Head of caudate nucleus (tissue), 42 donors: Measurements from ENCODE around the gene THEMIS.
A peak's percentile ranks its signal among the peaks of the same experiment; 100 is the strongest.
"Not testable (repeated sequence)": the region's sequence is repeated elsewhere in the genome, so short reads cannot be mapped to it uniquely, and the experiment has no call there.

Experiments used
- DNase-seq, 42 donors: peaks; one replicate each; pipeline versions ENCODE4 v3.0.0 to v3.0.0-alpha.2; 2020 to 2021; ENCODE audit warnings: mixed read lengths in 7 of 42
- intact Hi-C: fragments of 100-400 bp; cut with DNase I; formaldehyde crosslinking; loops from one replicate; pipeline ENCODE4 v1.15.0; 2022

THEMIS gene

DNA sequence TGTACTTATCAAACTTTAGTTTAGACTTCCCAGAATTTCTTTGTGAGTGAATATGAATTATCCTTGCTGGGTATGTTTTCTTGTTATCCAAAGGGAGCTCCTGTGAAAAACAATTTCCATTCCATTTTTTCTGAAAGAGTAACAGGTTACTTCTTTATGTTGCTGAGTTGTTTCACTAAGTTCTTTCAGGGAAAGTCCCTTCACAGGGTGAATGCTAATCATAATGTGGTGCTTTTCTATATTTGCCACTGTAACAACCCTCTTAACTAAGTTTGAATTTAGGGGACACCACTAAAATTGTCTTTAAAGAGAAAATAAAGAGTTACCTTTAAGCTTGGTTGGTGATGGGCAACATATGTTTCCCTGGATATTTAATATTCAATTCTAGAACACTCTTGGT lies 79.4 kb downstream of the THEMIS start:
- no peak for DNase-seq
- intact Hi-C loops = no loop called here

DNA sequence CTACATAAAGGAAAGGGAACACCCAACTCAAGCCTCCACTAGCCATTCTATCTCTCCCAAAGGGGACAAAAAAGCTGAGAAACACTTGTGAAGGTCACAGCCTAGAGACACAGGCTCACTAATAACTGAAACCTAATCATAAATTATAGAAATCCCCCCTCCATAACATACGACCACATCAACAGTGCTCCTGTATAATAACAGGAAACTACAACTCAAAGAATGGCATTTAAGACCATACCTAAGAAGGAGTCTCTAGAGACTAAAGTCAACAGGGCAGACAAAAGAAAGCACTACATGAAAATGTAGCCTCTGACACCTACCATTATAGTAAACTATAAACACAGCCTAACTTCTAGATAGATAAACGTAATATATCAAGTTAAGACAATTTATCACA lies 82.7 kb downstream of the THEMIS start:
- intact Hi-C loops = no loop called here
- DNase-seq = no peak

DNA sequence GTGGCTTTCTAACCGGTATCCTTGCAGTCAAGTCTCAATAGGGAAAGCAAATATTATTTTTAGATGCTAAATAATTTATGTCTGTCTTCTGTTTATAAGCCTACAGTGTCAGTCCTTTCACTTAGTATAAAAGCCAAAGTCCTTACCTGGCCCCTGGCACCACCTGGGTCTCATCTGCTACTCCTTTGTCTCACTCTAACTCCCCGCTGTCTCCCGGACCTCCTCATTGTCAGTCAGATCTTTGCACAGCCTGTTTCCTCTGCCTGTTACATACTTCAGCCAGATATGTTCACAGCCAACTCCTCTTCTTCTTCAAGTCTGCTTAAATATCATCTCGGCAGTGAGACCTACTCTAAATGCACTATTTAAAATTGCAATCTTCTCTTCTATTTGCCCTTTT lies 84.2 kb downstream of the THEMIS start:
- intact Hi-C loops = no loop called here
- DNase-seq = no peak

DNA sequence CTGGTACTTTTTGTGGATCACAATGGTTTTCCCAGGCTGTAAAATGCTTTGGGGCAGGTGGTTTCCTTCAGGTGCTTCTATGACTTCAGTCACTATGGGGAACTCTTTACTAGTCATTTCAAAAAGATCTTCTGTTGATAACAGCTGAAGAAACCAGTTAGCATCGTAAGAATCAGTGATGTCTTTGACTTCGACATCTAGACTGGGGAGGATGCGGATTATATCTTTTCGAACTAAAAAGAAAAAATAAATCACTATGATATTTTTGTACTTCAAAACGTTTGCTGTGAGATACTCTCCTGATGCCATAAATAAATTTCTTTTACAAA lies 87.2 kb downstream of the THEMIS start:
- intact Hi-C loops = no loop called here
- DNase-seq = no peak

DNA sequence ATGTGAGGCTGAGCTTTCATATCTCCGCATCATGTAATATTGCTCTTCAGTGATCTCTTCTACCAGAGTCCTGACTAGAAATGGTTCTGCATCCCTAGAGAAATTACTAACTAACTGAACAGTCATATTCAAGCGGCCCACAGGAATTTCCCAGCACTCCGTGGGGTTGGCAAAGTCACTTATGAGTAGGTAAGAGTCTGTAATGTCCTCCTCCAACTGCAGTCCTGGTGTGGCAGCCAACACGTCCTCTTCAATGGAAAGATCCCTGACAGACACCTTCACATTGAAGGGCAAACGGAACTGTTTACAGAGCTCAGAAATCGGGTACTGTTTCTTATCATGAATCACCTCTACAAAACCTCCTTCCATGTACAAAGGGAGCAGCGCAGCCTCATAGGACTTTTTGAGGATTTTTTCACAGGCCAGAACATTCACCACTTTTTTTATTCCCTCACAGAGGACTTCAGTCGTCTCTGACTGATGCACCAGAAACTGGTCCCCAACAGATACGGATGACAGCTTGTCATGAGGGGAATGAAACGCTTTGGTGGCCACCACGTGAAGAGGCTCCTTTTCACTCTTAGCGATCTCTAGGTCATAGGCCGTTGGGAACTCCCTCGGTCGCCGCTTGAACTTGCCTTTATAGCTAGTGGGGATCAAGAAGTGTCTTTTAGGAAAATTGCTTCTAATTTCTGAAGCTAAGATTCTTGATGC lies 87.7 kb downstream of the THEMIS start:
- intact Hi-C loops = no loop called here
- DNase-seq = no peak

DNA sequence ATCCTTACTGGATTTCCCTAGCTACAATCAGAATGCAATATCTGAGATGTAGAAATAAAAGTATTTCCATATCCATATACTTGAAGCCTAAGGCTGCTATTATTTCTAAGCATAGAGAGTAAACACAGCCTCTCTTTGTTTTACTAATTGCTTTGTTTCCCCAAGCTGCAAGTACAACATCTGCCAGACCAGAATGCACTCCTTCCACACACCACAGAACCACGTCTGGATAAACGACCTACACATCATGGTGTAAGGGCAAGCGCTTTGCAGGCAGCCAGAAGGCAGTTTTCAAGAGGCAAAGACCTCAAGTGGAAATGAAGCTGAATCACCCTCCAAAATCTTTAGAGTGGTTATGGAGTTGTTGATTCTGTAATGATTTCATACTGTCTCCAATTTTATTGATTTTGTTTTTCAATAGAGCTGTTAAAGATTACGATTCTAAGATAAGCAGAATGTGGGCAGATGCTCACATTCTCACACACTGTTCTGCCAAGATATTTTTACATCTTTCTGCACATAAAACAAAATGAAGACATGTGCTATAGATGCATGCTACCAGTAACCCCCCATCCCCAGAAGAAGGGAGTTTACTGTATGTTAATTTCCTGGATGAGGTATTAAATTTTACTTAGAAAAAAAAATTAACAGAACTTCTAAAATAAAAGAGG lies 88.8 kb downstream of the THEMIS start:
- peak in 1 of 42 donors; percentile 15 for DNase-seq

DNA sequence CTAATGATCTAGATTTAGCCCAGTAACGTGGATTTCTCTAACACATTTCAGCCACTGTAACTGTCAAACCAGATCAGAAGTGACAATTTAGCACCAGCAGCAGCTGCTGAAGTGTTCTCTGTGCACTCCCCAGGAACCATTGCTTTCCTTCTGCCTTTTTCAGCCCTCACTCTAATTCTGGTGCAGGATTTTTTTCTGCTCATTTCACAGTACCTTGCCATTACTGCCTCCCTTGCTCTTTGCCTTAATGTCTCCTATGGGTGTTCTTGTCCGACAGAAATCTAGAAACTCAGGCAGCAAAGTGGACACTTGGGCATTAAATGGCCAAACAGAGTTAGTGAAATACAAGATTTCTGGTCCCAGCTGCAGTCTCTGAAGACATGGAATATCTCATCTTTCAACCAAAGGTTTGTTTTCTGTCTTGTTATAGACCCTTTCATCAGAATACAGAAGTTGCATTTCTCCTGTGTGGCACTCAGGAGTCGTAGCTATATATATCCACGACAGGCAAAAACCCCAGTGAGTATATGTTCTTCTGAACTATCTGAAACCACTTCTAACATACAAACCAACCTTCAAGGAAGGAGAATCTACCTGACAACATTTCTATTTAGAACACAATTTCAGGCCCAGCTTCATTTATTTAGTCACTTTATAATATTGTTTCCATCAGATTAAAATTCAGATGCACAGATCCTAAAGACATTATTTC lies 92.9 kb downstream of the THEMIS start:
- intact Hi-C loops = no loop called here
- DNase-seq = no peak

More for the DNA sequence above, 88.8 kb downstream of the THEMIS start:
- intact Hi-C loops = no loop called here

DNA sequence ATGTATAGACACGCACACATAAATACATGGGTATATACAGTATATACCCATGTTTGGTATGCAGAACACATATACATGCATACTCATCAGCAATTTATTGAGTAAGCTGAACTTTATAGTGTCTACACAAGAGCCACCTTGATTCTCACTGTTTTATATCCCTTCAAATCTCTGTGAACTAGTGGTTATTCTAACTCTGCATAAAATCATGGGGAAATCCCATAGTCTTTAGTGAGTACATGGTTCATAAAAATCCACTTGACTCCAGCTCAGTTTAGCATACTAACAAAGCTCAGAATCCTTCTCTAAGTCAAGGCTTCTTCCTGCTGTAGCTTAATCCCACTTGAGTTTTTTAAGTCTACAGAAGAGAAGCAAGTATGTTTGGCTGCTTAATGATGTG lies 104.1 kb downstream of the THEMIS start:
- intact Hi-C loops = no loop called here

DNA sequence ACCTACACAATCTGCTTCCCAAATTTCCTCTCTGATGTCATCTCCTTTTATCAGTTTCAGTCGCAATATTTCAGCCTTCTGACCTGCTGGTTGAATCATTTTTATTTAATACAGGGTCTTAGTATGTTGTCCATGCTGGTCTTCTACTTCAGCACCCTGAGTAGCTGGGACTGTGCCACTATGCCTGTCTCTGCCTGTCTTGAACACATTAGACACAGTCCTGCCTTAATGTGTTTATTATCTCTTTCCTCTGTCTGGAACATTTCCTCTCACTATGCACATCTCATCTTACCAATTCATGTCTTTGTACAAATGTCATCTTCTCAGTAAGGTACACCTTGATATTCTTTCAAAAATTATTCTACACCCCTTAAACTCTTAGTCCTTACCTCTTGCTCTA lies 106.5 kb downstream of the THEMIS start:
- intact Hi-C loops = no loop called here
- no peak for DNase-seq

More for the DNA sequence above, 104.1 kb downstream of the THEMIS start:
- DNase-seq = no peak

DNA sequence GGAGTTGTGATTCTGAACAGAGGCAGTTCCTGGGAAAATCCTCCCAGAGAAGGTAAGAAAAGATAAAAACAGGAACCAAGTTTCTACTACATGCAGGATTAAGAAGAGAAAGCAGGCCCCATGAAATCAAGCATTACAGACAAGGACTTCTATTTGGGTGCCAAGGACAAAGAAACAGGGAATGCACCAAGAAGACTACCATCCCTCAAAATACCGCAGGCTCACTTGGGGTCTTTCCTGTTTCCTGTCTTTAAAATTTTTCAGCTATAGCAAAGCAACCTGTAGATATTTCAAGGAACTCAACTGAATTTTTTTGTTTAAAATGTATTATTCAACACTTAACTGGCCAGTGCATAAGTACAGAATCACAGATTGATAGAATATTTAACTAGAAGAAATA lies 107.5 kb downstream of the THEMIS start:
- intact Hi-C loops = no loop called here
- no peak for DNase-seq

DNA sequence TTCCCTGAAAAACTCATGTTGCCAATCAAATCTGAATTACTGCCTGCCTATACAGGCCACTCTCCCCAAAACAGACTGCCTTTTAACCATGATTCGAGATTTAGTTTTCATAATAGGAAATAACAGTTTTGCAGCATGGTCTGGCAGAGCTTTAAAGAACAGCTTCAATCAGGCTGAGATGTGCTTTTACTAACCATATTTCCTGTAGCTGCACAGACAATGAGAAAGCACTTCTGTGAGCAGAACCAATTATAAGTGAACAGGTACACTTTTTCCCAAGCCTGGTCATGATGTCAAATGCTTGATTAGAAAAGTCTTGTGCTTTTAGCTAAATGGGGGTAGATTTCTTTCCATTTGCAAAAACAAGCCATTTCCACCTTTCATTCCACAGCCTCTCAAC lies 108.2 kb downstream of the THEMIS start:
- DNase-seq = no peak
- intact Hi-C loops = no loop called here

DNA sequence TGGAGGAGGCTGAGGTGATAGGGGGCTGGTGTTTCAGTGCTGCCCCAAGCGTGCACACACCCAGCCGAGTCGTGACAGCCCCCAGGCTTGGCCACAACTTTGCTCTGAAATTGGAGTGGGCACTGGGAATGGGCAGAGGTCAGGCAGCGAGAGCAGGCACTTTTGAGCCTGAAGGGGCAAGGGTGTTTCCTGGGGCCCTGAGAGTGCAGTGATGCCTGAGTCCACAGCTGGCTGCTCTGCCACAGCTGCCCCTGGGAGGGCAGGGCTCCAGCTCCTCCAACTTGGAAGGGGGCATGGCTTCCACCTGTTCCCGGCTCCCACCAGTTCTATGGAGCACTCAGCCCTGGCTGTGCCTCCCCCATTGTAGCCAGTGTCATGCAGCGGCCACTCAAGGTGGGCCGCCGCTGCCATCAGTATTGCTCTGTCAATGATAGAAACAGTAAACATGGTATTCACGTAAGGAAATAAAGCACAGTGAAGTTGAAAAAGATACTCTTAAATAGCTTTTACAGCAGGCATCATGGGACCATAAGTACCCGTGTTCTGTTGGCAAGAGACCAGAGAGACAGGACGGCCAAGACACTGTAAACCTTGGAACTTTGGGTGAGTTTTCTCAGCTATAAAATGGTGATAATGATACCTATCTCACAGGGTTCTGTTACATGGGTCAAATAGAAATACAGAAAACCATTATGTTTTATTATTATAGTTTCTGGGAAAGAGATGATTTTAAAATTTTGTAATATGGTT lies 108.9 kb downstream of the THEMIS start:
- DNase-seq = no peak
- intact Hi-C loops = no loop called here

DNA sequence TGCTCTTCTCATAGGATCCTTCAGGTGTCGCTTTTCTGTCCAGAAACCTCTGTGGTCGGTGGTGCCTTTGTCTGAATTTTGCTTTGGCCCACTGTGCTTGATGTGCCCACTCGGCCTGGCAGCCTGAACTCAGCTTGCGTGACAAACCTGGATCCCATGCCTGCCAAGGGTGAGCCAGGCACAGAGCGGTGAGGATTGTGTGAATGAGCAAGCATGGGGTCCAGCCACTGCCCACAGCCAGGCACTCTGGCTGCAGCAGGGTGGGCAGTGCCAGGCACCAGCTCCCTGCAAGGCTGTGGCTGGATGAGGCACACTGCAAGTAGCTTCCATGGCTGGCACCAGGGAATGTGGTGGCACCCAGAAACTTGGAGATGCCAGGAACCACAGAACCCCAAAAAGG lies 110.3 kb downstream of the THEMIS start:
- no peak for DNase-seq
- intact Hi-C loops = no loop called here

DNA sequence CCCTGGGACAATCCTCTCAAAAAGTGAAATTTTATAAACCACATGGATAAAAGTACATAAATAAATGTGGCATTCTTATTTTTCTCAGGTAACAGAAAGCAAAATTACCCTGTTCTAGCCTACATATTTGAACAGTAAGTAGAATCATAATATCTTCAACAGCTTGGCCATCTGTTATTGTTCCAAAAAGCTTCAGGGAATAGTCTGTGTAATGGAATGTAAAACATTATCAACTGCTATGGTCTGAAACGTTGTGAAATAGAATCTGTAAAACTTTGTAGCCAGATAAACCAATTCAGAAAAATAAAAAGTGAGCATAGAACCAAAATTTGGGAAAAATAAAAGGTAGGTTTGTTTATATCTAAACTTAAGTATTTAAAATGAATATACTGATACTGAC lies 114.7 kb downstream of the THEMIS start:
- no peak for DNase-seq
- intact Hi-C loops = no loop called here

DNA sequence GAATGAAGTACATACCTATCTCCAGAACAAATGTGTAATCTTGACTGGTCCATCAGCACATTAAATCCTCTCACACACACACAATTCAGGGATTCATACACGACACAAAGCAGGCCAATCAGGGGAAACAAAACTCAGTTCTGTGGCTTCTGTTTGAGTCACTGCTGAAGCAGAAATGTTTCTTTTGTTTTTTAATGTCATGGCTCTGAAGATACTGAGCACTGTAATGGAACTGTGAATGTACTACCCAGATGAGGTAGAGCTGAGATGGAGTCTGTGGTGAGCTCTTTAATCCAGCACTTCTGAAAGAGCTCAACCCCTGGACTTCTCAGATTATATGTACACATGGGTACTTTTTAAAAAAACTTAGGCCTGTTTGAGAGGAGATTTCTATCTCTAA lies 116.4 kb downstream of the THEMIS start:
- DNase-seq = no peak
- intact Hi-C loops = no loop called here

DNA sequence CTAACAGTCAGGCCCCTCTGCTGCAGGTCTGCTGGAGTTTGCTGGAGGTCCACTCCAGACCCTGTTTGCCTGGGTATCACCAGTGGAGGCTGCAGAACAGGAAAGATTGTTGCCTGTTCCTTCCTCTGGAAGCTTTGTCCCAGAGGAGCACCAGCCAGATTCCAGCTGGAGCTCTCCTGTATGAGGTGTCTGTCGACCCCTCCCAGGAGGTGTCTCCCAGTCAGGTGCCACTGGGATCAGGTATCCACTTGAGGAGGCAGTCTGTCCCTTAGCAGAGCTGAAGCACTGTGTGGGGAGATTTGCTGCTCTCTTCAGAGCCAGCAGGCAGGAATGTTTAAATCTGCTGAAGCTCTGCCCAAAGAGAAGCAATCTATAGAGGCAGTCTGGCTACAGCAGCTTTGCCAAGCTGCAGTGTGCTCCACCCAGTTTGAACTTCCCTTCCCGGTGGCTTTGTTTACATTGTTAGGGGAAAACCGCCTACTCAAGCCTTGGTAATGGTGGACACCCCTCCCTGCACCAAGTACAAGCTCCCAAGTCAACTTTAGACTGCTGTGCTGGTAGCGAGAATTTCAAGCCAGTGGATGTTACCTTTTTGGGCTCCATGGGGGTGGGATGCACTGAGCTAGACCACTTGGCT lies 119.1 kb downstream of the THEMIS start:
- DNase-seq, intact Hi-C loops: not testable (repeated sequence)

DNA sequence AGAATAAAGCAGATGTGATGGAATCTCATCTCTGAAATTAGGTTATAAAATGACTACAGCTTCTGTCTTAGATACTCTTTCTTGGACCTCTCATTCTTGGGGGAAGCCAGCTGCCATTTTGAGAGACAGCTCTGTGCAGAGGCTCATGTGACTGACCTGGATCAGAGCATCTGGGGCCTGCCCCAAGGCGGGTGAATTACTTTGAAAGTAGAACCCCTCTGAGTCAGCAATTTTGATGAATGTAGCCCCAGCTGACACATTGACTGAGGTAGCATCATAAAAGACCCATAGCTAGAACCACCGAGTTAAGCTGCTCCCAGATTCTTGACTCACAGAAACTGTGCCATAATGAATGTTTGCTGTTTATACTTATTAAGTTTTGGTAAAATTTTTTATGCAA lies 124.5 kb downstream of the THEMIS start:
- intact Hi-C loops = no loop called here
- DNase-seq = no peak

DNA sequence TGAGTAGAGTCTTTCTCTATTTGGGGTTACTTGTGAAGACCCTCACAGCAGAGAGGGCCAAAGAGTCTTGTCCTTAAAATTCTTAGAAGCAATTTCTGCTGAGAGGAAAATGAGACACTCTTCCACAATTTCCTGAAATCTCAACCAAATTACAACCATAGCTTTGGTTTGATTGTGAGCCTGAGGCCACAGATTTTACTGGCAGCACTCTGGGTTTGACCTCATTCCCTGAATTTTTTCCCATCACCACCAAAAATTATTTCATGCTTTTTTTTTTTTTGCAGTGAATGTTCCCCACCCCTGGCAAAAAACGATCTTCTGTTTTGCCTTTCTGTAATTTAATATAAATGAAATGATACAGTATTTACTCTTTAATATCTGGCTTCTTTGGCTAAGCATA lies 125.5 kb downstream of the THEMIS start:
- no peak for DNase-seq
- intact Hi-C loops = no loop called here

DNA sequence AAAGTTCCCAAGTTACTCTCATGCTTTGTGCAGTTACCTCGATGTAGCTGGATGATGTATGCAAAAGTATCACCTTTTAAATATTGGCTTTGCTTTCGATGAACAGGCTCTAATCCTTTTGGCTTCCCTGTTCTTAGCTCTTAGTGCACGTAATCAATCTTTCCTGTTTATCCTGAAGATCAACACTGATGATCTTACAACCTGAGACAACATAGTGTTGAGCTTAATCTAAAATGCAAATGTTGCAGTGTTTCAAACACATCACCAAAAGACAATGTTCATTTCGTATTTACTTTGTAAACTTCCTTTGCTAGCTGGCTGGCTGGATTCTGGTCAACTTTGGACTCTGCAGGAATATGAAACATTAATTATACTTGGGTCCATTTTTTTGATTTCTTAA lies 132.1 kb downstream of the THEMIS start:
- intact Hi-C loops = no loop called here
- DNase-seq = no peak

DNA sequence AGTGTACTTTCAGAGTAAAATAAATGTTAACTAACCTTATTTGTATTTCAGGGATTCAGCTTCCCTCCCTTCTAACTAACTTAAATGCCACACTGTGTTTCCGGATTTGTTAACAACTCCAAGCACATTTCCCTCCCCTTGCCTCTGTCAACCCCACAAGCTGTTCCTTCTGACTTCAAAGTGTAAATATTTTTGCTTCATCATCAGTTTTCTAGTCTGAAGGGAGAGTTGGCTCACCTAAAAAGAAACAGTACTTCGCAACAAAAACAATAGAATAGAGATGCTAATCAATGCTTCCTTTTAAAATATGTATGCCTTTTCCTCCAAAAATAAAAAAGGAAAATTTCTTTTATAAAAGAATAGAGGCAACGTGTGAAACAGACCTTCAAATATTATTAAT lies 132.6 kb downstream of the THEMIS start:
- intact Hi-C loops = no loop called here
- no peak for DNase-seq
